HCT116 (cell line): Measurements from ENCODE around the gene ARHGAP27. TPM values are rescaled to one million over a fixed set of nuclear protein-coding genes. Genes with fewer than 3 reads are reported as not detected.
A peak's percentile ranks its signal among the peaks of the same experiment; 100 is the strongest.

Experiments used
- ATAC-seq: fragments of 200-7000 bp; cut with Tn5 transposase; 2 replicates; pipeline ENCODE4 v1.9.1; 2020; ENCODE audit warnings: mild to moderate bottlenecking, moderate library complexity
- BruUV-seq: library from RNA; stranded (reverse); fragments of 400-500 nt; replicated peaks from 2 replicates; lab custom pipeline; 2021; lab: Mats Ljungman, UMichigan
- CTCF ChIA-PET: fragments of 300-600 bp; sonication (Branson Sonifier 250); formaldehyde crosslinking; loops from one replicate; lab custom pipeline; 2021; ENCODE audit warnings: antibody characterized with exemption; lab: Charles Lee
- POLR2A ChIA-PET: fragments of 300-600, 350-600 bp; sonication (Branson Sonifier 250); formaldehyde crosslinking; loops from one replicate; lab custom pipeline; 2021; ENCODE audit warnings: antibody characterized with exemption; lab: Charles Lee
- RAD21 ChIA-PET, 2 experiments: fragments of 300-600 bp; sonication (Branson Sonifier 250); formaldehyde crosslinking; loops; one replicate each; lab custom pipeline; 2023; ENCODE audit warnings: low total read pairs in 2 of 2; ENCODE audit not compliant: uncharacterized antibody in 2 of 2, unreplicated experiment in 2 of 2, low non-redundant PET in 1 of 2; lab: Charles Lee
- DNase-seq: peaks from one replicate; pipeline ENCODE4 v3.0.0-alpha.2; 2010; ENCODE audit warnings: low read depth, low spot score
- H2AFZ ChIP-seq: fragments of 200-600 bp; shearing (Covaris generic), sonication (generic); 2 replicates; pipeline ENCODE4 v1.6.1; 2017; ENCODE audit warnings: low read depth, mixed run types, mixed read lengths, antibody characterized with exemption, low read length; ENCODE audit not compliant: poor library complexity, severe bottlenecking
- H3K27ac ChIP-seq: 2 replicates; pipeline ENCODE4 v1.5.1; 2012; ENCODE audit warnings: low read depth, low read length
- H3K27me3 ChIP-seq: fragments of 200-600 bp; sonication (generic); 2 replicates; pipeline ENCODE4 v1.6.1; 2016; ENCODE audit warnings: mixed run types, low read length, mixed read lengths; ENCODE audit not compliant: insufficient read depth
- H3K36me3 ChIP-seq, 2 experiments: fragments of 200-500 bp in 1 of 2; fragments of 200-600 bp in 1 of 2; sonication (Bioruptor generic) in 1 of 2; sonication (generic) in 1 of 2; 2 replicates each; pipeline versions ENCODE4 v1.5.1 to v1.6.1; 2014 to 2016; ENCODE audit warnings: low read length in 2 of 2, inconsistent platforms in 1 of 2, mixed read lengths in 1 of 2, mixed run types in 1 of 2; ENCODE audit not compliant: insufficient read depth in 2 of 2, control insufficient read depth in 1 of 2
- H3K4me1 ChIP-seq, 2 experiments: fragments of 200-600 bp in 1 of 2; sonication (generic) in 1 of 2; 2 replicates each; pipeline versions ENCODE4 v1.5.1 to v1.6.1; 2012 to 2017; ENCODE audit warnings: low read length in 2 of 2, inconsistent platforms in 1 of 2, mild to moderate bottlenecking in 1 of 2, mixed read lengths in 1 of 2, mixed run types in 1 of 2, moderate library complexity in 1 of 2; ENCODE audit not compliant: insufficient read depth in 2 of 2, control insufficient read depth in 1 of 2
- H3K4me2 ChIP-seq: fragments of 200-600 bp; sonication (generic); 2 replicates; pipeline ENCODE4 v1.6.1; 2017; ENCODE audit warnings: mixed run types, low read length, mixed read lengths
- H3K4me3 ChIP-seq, 2 experiments: fragments of 200-600 bp in 1 of 2; sonication (generic) in 1 of 2; replicated peaks in 1 of 2; 2 replicates each; pipeline ENCODE4 v1.5.1; 2011 to 2016; ENCODE audit warnings: low read length in 2 of 2, control low read depth in 1 of 2, low read depth in 1 of 2, mild to moderate bottlenecking in 1 of 2, mixed read lengths in 1 of 2, mixed run types in 1 of 2
- H3K79me2 ChIP-seq: fragments of 200-600 bp; sonication (generic); 2 replicates; pipeline ENCODE4 v1.6.1; 2017; ENCODE audit warnings: mild to moderate bottlenecking, mixed run types, low read length, moderate library complexity, mixed read lengths; ENCODE audit not compliant: insufficient read depth
- H3K9ac ChIP-seq: fragments of 200-600 bp; sonication (generic); 2 replicates; pipeline ENCODE4 v1.6.1; 2016; ENCODE audit warnings: low read length, mixed read lengths
- H3K9me2 ChIP-seq: fragments of 200-600 bp; sonication (generic), shearing (Covaris generic); 2 replicates; pipeline ENCODE4 v1.6.1; 2017; ENCODE audit warnings: mixed run types, mild to moderate bottlenecking, moderate library complexity; ENCODE audit not compliant: insufficient read depth
- H3K9me3 ChIP-seq, 2 experiments: fragments of 200-500 bp in 1 of 2; fragments of 200-600 bp in 1 of 2; sonication (Bioruptor generic) in 1 of 2; sonication (generic) in 1 of 2; 2 replicates each; pipeline ENCODE4 v1.6.1; 2014 to 2017; ENCODE audit warnings: low read length in 2 of 2, mixed read lengths in 2 of 2, inconsistent platforms in 1 of 2, low read depth in 1 of 2, mild to moderate bottlenecking in 1 of 2, mixed run types in 1 of 2, moderate library complexity in 1 of 2; ENCODE audit not compliant: control insufficient read depth in 1 of 2, insufficient read depth in 1 of 2
- H4K20me1 ChIP-seq: fragments of 200-600 bp; sonication (generic), shearing (Covaris generic); 2 replicates; pipeline ENCODE4 v1.6.1; 2017; ENCODE audit warnings: mixed run types, mild to moderate bottlenecking, moderate library complexity; ENCODE audit not compliant: insufficient read depth
- CBX3 ChIP-seq: IDR thresholded peaks from 2 replicates; pipeline ENCODE4 v1.6.1; 2012; ENCODE audit warnings: low read depth
- CEBPB ChIP-seq: IDR thresholded peaks from 2 replicates; pipeline ENCODE4 v1.6.1; 2012; ENCODE audit warnings: low read depth
- EGR1 ChIP-seq: IDR thresholded peaks from 2 replicates; pipeline ENCODE4 v1.6.1; 2012; ENCODE audit warnings: low read depth
- EZH2 ChIP-seq: fragments of 200-600 bp; sonication (generic); IDR thresholded peaks from 2 replicates; pipeline ENCODE4 v1.6.1; 2017; ENCODE audit warnings: antibody characterized with exemption, mixed run types
- EZH2phosphoT487 ChIP-seq: fragments of 200-600 bp; IDR thresholded peaks from 2 replicates; pipeline ENCODE4 v1.6.1; 2018; ENCODE audit warnings: antibody characterized with exemption, borderline replicate concordance
- FOSL1 ChIP-seq: IDR thresholded peaks from 2 replicates; pipeline ENCODE4 v1.6.1; 2012; ENCODE audit warnings: low read depth
- ZFX ChIP-seq: fragments of 450-650 bp; IDR thresholded peaks from 2 replicates; pipeline ENCODE4 v1.6.1; 2017
- intact Hi-C: fragments of 100-400 bp; cut with micrococcal nuclease; formaldehyde crosslinking; loops from 2 replicates; pipeline ENCODE4 v1.10.0; 2022
- total RNA-seq: library from RNA; stranded (reverse); gene quantifications from one replicate; pipeline ENCODE4 v1.2.1, GENCODE V29; 2021; ENCODE audit not compliant: unreplicated experiment
- TF ChIP-seq, protein P1 (sequence below), 3 experiments: fragments of 200-600 bp in 1 of 3; sonication (generic) in 1 of 3; IDR thresholded peaks in 2 of 3; conservative IDR thresholded peaks in 1 of 3; 2 replicates each; pipeline ENCODE4 v1.5.1; 2012 to 2017; ENCODE audit warnings: low read depth in 2 of 3, low read length in 2 of 3, antibody characterized with exemption in 1 of 3, borderline replicate concordance in 1 of 3, control low read depth in 1 of 3, mild to moderate bottlenecking in 1 of 3, mixed read lengths in 1 of 3, mixed run types in 1 of 3, moderate library complexity in 1 of 3; ENCODE audit not compliant: insufficient read depth in 1 of 3
- TF ChIP-seq, protein P2 (sequence below): IDR thresholded peaks from 2 replicates; pipeline ENCODE4 v1.6.1; 2012; ENCODE audit warnings: low read depth

ARHGAP27 gene
- total RNA-seq, 1 experiment from 2014 or later: 46.7 TPM

DNA sequence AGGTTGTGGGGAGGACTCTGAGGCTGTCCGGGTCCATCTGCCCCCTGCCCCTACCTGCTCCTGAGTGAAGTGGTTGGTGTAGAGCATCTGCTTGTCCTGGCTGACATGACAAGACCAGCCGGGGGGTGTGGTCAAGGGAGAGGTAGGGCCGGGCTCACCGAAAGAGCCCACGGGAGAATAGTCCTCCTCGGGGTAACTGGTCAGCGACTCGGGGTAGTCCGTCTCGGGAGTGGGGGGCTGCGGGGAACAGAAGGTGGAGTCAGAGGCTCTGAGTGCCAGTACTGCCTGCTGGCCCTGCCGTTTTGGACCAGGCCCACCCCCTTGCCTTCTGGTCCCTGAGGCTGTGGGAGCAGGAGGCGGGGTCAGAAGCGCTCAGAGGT lies 27.8 kb downstream of the ARHGAP27 start:
- RAD21 ChIA-PET: no interaction called here
- Histone ChIP-seq H3K9ac (no peak overlapping the region), H3K9me2 (no peaks in the 10 kb centered on the region), H3K9me3 (no peaks in the 10 kb centered on the region), H3K4me3 (no peak overlapping the region), H3K79me2 (peaks cover 5% of the 10 kb centered on the region; the same call in 1 of the 2 replicates), H3K27ac (no peak overlapping the region), H3K4me1 (peaks cover 0 to 11% of the 10 kb centered on the region in 2 experiments; a peak in 1 of 4 replicates), H3K27me3 (no peaks in the 10 kb centered on the region), H3K36me3 (peaks cover 0 to 35% of the 10 kb centered on the region in 2 experiments; a peak in 2 of 4 replicates), H3K4me2 (no peak overlapping the region), H4K20me1 (no peaks in the 10 kb centered on the region), H2AFZ (no peak overlapping the region)
- ATAC-seq (0 out of 2 replicates have a peak, but pooled peaks have one; percentile 12), DNase-seq (no peak)
- POLR2A ChIA-PET: no interaction called here
- TF ChIP-seq CBX3 (no peak), CEBPB (no peak), FOSL1 (no peak), EZH2 (no peak), EZH2phosphoT487 (no peak), EGR1 (no peak), ZFX (no peak)
- TF ChIP-seq, protein P1, sequence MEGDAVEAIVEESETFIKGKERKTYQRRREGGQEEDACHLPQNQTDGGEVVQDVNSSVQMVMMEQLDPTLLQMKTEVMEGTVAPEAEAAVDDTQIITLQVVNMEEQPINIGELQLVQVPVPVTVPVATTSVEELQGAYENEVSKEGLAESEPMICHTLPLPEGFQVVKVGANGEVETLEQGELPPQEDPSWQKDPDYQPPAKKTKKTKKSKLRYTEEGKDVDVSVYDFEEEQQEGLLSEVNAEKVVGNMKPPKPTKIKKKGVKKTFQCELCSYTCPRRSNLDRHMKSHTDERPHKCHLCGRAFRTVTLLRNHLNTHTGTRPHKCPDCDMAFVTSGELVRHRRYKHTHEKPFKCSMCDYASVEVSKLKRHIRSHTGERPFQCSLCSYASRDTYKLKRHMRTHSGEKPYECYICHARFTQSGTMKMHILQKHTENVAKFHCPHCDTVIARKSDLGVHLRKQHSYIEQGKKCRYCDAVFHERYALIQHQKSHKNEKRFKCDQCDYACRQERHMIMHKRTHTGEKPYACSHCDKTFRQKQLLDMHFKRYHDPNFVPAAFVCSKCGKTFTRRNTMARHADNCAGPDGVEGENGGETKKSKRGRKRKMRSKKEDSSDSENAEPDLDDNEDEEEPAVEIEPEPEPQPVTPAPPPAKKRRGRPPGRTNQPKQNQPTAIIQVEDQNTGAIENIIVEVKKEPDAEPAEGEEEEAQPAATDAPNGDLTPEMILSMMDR (IDR thresholded peaks at IDR 0.05 in 2 of 3, conservative IDR thresholded peaks at IDR 0.05 in 1 of 3; ENCODE audit: borderline replicate concordance in 1 of 3, insufficient read depth in 1 of 3, low read depth in 2 of 3, low read length in 2 of 3): no peak
- TF ChIP-seq, protein P2, sequence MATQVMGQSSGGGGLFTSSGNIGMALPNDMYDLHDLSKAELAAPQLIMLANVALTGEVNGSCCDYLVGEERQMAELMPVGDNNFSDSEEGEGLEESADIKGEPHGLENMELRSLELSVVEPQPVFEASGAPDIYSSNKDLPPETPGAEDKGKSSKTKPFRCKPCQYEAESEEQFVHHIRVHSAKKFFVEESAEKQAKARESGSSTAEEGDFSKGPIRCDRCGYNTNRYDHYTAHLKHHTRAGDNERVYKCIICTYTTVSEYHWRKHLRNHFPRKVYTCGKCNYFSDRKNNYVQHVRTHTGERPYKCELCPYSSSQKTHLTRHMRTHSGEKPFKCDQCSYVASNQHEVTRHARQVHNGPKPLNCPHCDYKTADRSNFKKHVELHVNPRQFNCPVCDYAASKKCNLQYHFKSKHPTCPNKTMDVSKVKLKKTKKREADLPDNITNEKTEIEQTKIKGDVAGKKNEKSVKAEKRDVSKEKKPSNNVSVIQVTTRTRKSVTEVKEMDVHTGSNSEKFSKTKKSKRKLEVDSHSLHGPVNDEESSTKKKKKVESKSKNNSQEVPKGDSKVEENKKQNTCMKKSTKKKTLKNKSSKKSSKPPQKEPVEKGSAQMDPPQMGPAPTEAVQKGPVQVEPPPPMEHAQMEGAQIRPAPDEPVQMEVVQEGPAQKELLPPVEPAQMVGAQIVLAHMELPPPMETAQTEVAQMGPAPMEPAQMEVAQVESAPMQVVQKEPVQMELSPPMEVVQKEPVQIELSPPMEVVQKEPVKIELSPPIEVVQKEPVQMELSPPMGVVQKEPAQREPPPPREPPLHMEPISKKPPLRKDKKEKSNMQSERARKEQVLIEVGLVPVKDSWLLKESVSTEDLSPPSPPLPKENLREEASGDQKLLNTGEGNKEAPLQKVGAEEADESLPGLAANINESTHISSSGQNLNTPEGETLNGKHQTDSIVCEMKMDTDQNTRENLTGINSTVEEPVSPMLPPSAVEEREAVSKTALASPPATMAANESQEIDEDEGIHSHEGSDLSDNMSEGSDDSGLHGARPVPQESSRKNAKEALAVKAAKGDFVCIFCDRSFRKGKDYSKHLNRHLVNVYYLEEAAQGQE: no peak
- CTCF ChIA-PET: no interaction called here
- BruUV-seq: no TSS peak
- intact Hi-C loops: no loop called here
